Psoas muscle (tissue), 8 donors: Measurements from ENCODE around the gene NEURL1. TPM values are rescaled to one million over a fixed set of nuclear protein-coding genes. Genes with fewer than 3 reads are reported as not detected.
"Not testable (repeated sequence)": the region's sequence is repeated elsewhere in the genome, so short reads cannot be mapped to it uniquely, and the experiment has no call there.

Experiments
- ATAC-seq, 4 donors: fragments of 200-7000 bp; cut with Tn5 transposase; one replicate each; pipeline ENCODE4 v1.9.1; 2020; ENCODE audit warnings: moderate library complexity in 3 of 4, mild to moderate bottlenecking in 2 of 4
- DNase-seq, 2 donors: peaks; one replicate each; pipeline ENCODE4 v3.0.0-alpha.2; 2020
- H3K27ac ChIP-seq: fragments of 200-600 bp; one replicate; pipeline ENCODE4 v1.8.0; 2022
- H3K27me3 ChIP-seq, 3 donors: fragments of 200-600 bp in 1 of 3; one replicate each; pipeline versions ENCODE4 v1.6.1 to v1.8.0; 2013 to 2022; ENCODE audit warnings: low read length in 2 of 3, mild to moderate bottlenecking in 2 of 3, moderate library complexity in 1 of 3; ENCODE audit not compliant: insufficient read depth in 3 of 3
- H3K36me3 ChIP-seq, 2 donors: fragments of 200-600 bp in 1 of 2; one replicate each; pipeline versions ENCODE4 v1.6.1 to v1.8.0; 2013 to 2022; ENCODE audit warnings: low read depth in 1 of 2, mild to moderate bottlenecking in 1 of 2, moderate library complexity in 1 of 2; ENCODE audit not compliant: insufficient read depth in 1 of 2
- H3K4me1 ChIP-seq: fragments of 200-600 bp; one replicate; pipeline ENCODE4 v1.8.0; 2022
- H3K4me3 ChIP-seq: fragments of 200-600 bp; one replicate; pipeline ENCODE4 v1.8.0; 2022; ENCODE audit warnings: mild to moderate bottlenecking
- H3K9me3 ChIP-seq: fragments of 200-600 bp; one replicate; pipeline ENCODE4 v1.8.0; 2022
- WGBS, 3 donors: extraction: QIAGEN DNeasy Blood & Tissue Kit; methylation state at CpG; one replicate each; pipeline versions ENCODE4 v1.1.6 to v1.1.7; 2013; 5-methylcytosine and 5-hydroxymethylcytosine counted together
- intact Hi-C, 2 donors: fragments of 100-400 bp; cut with DNase I; formaldehyde crosslinking; loops; one replicate each; pipeline versions ENCODE4 v1.11.0 to v1.14.2; 2022
- polyA plus RNA-seq, 3 donors: library from polyadenylated mRNA; stranded (reverse); fragments of 200-250 nt; gene quantifications; one replicate each; pipeline ENCODE4 v1.2.3, GENCODE V29; 2013
- total RNA-seq, 4 donors: library from RNA; stranded (reverse); fragmentation: NEBNext Ultra II Directional in 2 of 4; extraction: Animal tissue kit (Norgen Biotek cat#: 25700) in 2 of 4; gene quantifications; one replicate each; pipeline versions ENCODE4 v1.2.1 to v1.2.4, GENCODE V29; 2021 to 2023
- TF ChIP-seq, protein P1 (sequence below): fragments of 200-600 bp; IDR thresholded peaks from one replicate; pipeline ENCODE4 v1.8.0; 2022; ENCODE audit warnings: antibody characterized with exemption
- donor health status: healthy with polysubstance abuse.
- donor health status: DM: no; HTN: no; CAD: no; lungs with moderate emphysema.
- donor health status: Bipolar disorder and iron deficiency.
- donor health status: healthy.
- donor health status: DM: yes; HTN: yes; CAD: no.
- donor health status: DM: no; HTN: no; CAD: no.
- donor health status: DM: no; HTN: no; CAD: no.
- donor health status: DM: yes; HTN: yes; CAD: no.

Gene NEURL1
- total and polyA plus RNA-seq, 7 donors = 10.9 to 103 (median 66.6) TPM

GRCh38 chr10:103499881-103500280 lies 6.4 kb downstream of the NEURL1 start:
- no peak overlapping the region for H3K4me3 ChIP-seq
- no peaks in the 10 kb centered on the region for H3K36me3 ChIP-seq
- H3K4me1 ChIP-seq = no peaks in the 10 kb centered on the region
- H3K27ac ChIP-seq = no peak overlapping the region
- TF ChIP-seq, protein P1, sequence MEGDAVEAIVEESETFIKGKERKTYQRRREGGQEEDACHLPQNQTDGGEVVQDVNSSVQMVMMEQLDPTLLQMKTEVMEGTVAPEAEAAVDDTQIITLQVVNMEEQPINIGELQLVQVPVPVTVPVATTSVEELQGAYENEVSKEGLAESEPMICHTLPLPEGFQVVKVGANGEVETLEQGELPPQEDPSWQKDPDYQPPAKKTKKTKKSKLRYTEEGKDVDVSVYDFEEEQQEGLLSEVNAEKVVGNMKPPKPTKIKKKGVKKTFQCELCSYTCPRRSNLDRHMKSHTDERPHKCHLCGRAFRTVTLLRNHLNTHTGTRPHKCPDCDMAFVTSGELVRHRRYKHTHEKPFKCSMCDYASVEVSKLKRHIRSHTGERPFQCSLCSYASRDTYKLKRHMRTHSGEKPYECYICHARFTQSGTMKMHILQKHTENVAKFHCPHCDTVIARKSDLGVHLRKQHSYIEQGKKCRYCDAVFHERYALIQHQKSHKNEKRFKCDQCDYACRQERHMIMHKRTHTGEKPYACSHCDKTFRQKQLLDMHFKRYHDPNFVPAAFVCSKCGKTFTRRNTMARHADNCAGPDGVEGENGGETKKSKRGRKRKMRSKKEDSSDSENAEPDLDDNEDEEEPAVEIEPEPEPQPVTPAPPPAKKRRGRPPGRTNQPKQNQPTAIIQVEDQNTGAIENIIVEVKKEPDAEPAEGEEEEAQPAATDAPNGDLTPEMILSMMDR = no peak
- no peak for DNase-seq
- intact Hi-C loops = no loop called here
- no peaks in the 10 kb centered on the region for H3K9me3 ChIP-seq
- 70 to 78% (median 76%) methylated on average over 7 of the region's 7 CpGs for WGBS, 3 donors
- peaks cover 0 to 13% (median 1%) of the 10 kb centered on the region in 3 donors for H3K27me3 ChIP-seq
- no peak for ATAC-seq

DNA sequence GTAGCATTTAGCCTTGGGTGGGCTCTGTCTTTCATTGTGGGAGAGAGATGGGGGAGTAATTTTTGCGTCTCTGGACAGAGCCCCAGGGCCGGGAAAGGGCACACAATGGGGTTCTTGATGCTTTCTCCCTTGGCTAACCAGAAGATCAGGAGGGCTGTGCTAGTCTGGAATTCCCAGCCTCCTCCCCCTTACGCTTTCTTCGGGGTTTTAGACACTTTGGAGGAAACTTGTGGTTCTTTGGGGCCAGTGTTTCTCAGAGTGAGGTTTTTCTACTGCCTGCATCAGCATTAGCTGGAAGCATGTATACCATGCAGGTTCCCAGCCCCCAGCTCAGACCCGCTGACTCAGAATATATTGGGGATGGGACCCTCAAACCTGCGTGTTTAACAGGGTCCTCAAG lies 7.0 kb downstream of the NEURL1 start:
- no peaks in the 10 kb centered on the region for H3K4me1 ChIP-seq
- DNase-seq = no peak
- H3K27ac ChIP-seq = no peak overlapping the region
- no peaks in the 10 kb centered on the region for H3K9me3 ChIP-seq
- WGBS, 3 donors = 83 to 89% (median 85%) methylated on average over 6 of the region's 6 CpGs
- TF ChIP-seq, protein P1 = no peak
- H3K36me3 ChIP-seq = no peaks in the 10 kb centered on the region
- no peak for ATAC-seq
- no peak overlapping the region for H3K4me3 ChIP-seq
- H3K27me3 ChIP-seq = peaks cover 0 to 7% (median 1%) of the 10 kb centered on the region in 3 donors
- intact Hi-C loops = no loop called here

GRCh38 chr10:103501186-103501585 lies 7.7 kb downstream of the NEURL1 start:
- ATAC-seq (no peak), DNase-seq (no peak)
- Histone ChIP-seq H3K9me3 (no peaks in the 10 kb centered on the region), H3K4me3 (no peak overlapping the region), H3K36me3 (no peaks in the 10 kb centered on the region), H3K27ac (no peak overlapping the region), H3K4me1 (no peaks in the 10 kb centered on the region), H3K27me3 (peaks cover 0 to 1% (median 0%) of the 10 kb centered on the region in 3 donors)
- 94 to 98% (median 94%) methylated on average over 3 of the region's 3 CpGs for WGBS, 3 donors
- intact Hi-C loops = no loop called here
- TF ChIP-seq, protein P1 = no peak

DNA sequence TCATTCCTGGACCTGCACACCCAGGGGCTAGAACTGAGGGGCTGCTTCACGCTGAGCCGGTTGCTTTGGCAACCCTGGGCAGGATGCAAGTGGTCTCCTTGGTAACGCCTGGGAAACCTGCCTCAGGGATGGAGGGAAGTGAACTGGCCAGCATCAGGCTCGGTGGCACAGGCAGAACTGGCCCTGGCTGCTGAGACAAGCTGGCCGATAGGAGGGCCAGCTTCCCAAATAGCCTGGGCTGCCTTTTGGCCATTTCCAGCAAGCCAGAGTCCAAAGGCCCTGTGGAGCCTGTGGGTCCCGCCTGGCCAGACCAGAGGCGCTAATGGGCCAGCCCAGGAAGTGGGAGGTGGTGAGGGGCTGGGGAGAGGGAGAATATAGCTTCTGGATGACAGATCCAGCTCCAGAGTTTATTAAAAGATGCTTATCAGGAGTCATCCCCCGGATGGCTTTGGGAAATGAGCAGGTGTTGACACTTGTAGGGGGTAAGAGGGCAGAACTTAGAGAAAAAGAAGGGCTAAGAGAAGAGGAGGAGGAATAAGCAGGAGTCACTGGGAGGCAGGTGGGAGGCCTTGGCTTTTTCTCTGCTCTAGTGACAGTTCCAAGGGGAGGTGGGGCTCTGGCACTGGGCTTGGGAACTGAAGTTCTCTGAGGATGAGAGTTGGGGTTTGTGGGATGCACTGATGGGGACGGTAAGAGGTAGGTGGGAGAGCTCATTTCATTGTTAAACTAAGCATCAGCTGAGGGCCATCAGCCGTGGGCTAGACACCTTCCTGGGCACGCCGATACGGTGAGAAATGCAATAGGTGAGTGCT lies 9.6 kb downstream of the NEURL1 start:
- Histone ChIP-seq H3K27me3 (peaks cover 0 to 1% (median 0%) of the 10 kb centered on the region in 3 donors), H3K27ac (no peak overlapping the region), H3K4me1 (no peaks in the 10 kb centered on the region), H3K36me3 (no peaks in the 10 kb centered on the region), H3K9me3 (no peaks in the 10 kb centered on the region), H3K4me3 (no peak overlapping the region)
- DNase-seq (no peak), ATAC-seq (no peak)
- TF ChIP-seq, protein P1 = no peak
- WGBS, 3 donors = 64 to 75% (median 69%) methylated on average over 13 of the region's 13 CpGs
- intact Hi-C loops = no loop called here

GRCh38 chr10:103503777-103504176 lies 10.3 kb downstream of the NEURL1 start:
- H3K27ac ChIP-seq, intact Hi-C loops, DNase-seq, H3K9me3 ChIP-seq, H3K4me3 ChIP-seq, ATAC-seq, H3K27me3 ChIP-seq, H3K36me3 ChIP-seq, H3K4me1 ChIP-seq: not testable (repeated sequence)
- WGBS, 3 donors = 94 to 99% (median 94%) methylated on average over 6 of the region's 6 CpGs
